NCI-H460 (cell line): ENCODE results near the gene IQCE. TPM values are rescaled to one million over a fixed set of nuclear protein-coding genes. Genes with fewer than 3 reads are reported as not detected.

Source experiments
- DNase-seq: peaks from one replicate; pipeline ENCODE4 v3.0.0-alpha.2; 2016; ENCODE audit warnings: low read depth; ENCODE audit errors: extremely low read depth
- polyA plus RNA-seq: library from polyadenylated mRNA; depleted of rRNA; stranded (reverse); fragments of >200 nt; gene quantifications from 2 replicates; pipeline ENCODE4 v1.2.3, GENCODE V29; 2014; cell fraction: nucleus; rRNA removed
- total RNA-seq: library from RNA; depleted of rRNA; stranded (reverse); fragments of >200 nt; shearing (Covaris generic); gene quantifications from 2 replicates; pipeline ENCODE4 v1.2.3, GENCODE V29; 2014; rRNA removed

The IQCE gene
- total RNA-seq: 9.2 and 9.4 TPM in 2 replicates
- 9.0 and 21.9 TPM in 2 replicates for polyA plus RNA-seq

- DNase-seq: peak; percentile 81
Observed at GRCh38 chr7:2558629-2559282, at the start of gene IQCE. Gene IQCE, plus strand, starts transcription at chr7:2558979. Its CDS starts 203 bp downstream, at chr7:2559182.

- no peak for DNase-seq
Observed at GRCh38 chr7:2509298-2509906, 49.4 kb upstream of the IQCE start.

- no peak for DNase-seq
Observed at GRCh38 chr7:2510130-2510776, 48.5 kb upstream of the IQCE start.

GRCh38 chr7:2510909-2511768 is 47.6 kb upstream of the IQCE start:
- no peak for DNase-seq

GRCh38 chr7:2511769-2512168 is 47.0 kb upstream of the IQCE start:
- DNase-seq: no peak

- no peak for DNase-seq
Observed at GRCh38 chr7:2512179-2512661, 46.6 kb upstream of the IQCE start.

- no peak for DNase-seq
Observed at GRCh38 chr7:2512713-2513112, 46.1 kb upstream of the IQCE start.

GRCh38 chr7:2513702-2514101 is 45.1 kb upstream of the IQCE start:
- DNase-seq: no peak

- DNase-seq: no peak
Observed at GRCh38 chr7:2514473-2515423, 44.0 kb upstream of the IQCE start.

- no peak for DNase-seq
Observed at GRCh38 chr7:2515424-2516193, 43.2 kb upstream of the IQCE start.

GRCh38 chr7:2516194-2516555 is 42.6 kb upstream of the IQCE start:
- DNase-seq: no peak

GRCh38 chr7:2517026-2517425 is 41.8 kb upstream of the IQCE start:
- DNase-seq: no peak

GRCh38 chr7:2517678-2518507 is 40.9 kb upstream of the IQCE start:
- DNase-seq: no peak

- no peak for DNase-seq
Observed at GRCh38 chr7:2518737-2519118, 40.1 kb upstream of the IQCE start.

GRCh38 chr7:2519119-2519930 is 39.5 kb upstream of the IQCE start, which contains the start of gene LFNG:
Gene LFNG, plus strand, starts transcription at chr7:2519774. Its CDS starts 88 bp downstream, at chr7:2519862.
- peak; percentile 82 for DNase-seq

GRCh38 chr7:2520131-2520760 is 38.5 kb upstream of the IQCE start:
- DNase-seq: no peak
